IMR-90 (cell line): ENCODE measurements around the gene BPTF. TPM values are rescaled to one million over a fixed set of nuclear protein-coding genes. Genes with fewer than 3 reads are reported as not detected.

Experiments used
- ATAC-seq: fragments of 200-7000 bp; cut with Tn5 transposase; 2 replicates; pipeline ENCODE4 v1.9.1; 2020; ENCODE audit warnings: low read depth, mild to moderate bottlenecking, moderate library complexity
- BruUV-seq: library from RNA; stranded (reverse); fragments of 400-500 nt; replicated peaks from 2 replicates; lab custom pipeline; 2021; lab: Mats Ljungman, UMichigan
- CTCF ChIA-PET: fragments of 300-600 bp; formaldehyde crosslinking; extraction: SDS; loops from one replicate; lab custom pipeline; 2021; ENCODE audit warnings: antibody characterized with exemption; lab: Yijun Ruan, JAX
- POLR2A ChIA-PET: fragments of 300-600 bp; sonication (Branson Sonifier 250); formaldehyde crosslinking; loops from one replicate; lab custom pipeline; 2022; ENCODE audit warnings: antibody characterized with exemption; ENCODE audit not compliant: unreplicated experiment; lab: Charles Lee
- DNase-seq: peaks from one replicate; pipeline ENCODE4 v3.0.0; 2013
- H2AFZ ChIP-seq: replicated peaks from 2 replicates; pipeline ENCODE3; 2013; ENCODE audit warnings: low read length, mild to moderate bottlenecking; ENCODE audit not compliant: poor library complexity
- H2AK5ac ChIP-seq: 2 replicates; pipeline ENCODE4 v1.6.1; 2013; ENCODE audit warnings: low read depth, low read length, inconsistent platforms
- H2AK9ac ChIP-seq: replicated peaks from 2 replicates; pipeline ENCODE3; 2013; ENCODE audit warnings: mild to moderate bottlenecking, low read depth, low read length, moderate library complexity; ENCODE audit not compliant: poor library complexity
- H2BK120ac ChIP-seq: 2 replicates; pipeline ENCODE4 v1.6.1; 2013; ENCODE audit warnings: low read depth, low read length, inconsistent platforms
- H2BK15ac ChIP-seq: 3 replicates; pipeline ENCODE4 v1.6.1; 2013; ENCODE audit warnings: low read depth, low read length, inconsistent platforms
- H2BK20ac ChIP-seq: 2 replicates; pipeline ENCODE4 v1.6.1; 2013; ENCODE audit warnings: low read depth, mild to moderate bottlenecking, inconsistent platforms, low read length, moderate library complexity
- H2BK5ac ChIP-seq: 2 replicates; pipeline ENCODE4 v1.6.1; 2013; ENCODE audit warnings: mild to moderate bottlenecking, low read depth, low read length, inconsistent platforms; ENCODE audit not compliant: poor library complexity, severe bottlenecking
- H3K14ac ChIP-seq: replicated peaks from 2 replicates; pipeline ENCODE4 v1.6.1; 2013; ENCODE audit warnings: low read depth, low read length, inconsistent platforms
- H3K18ac ChIP-seq: 2 replicates; pipeline ENCODE4 v1.6.1; 2013; ENCODE audit warnings: low read depth, low read length, control low read depth
- H3K23ac ChIP-seq: 2 replicates; pipeline ENCODE4 v1.6.1; 2013; ENCODE audit warnings: low read depth, low read length, inconsistent platforms
- H3K27ac ChIP-seq: 2 replicates; pipeline ENCODE4 v1.5.1; 2013; ENCODE audit warnings: mild to moderate bottlenecking, control low read depth, low read length; ENCODE audit not compliant: insufficient read depth
- H3K27me3 ChIP-seq: 2 replicates; pipeline ENCODE4 v1.6.1; 2013; ENCODE audit warnings: low read length; ENCODE audit not compliant: control insufficient read depth, insufficient read depth
- H3K36me3 ChIP-seq: 2 replicates; pipeline ENCODE4 v1.6.1; 2013; ENCODE audit warnings: low read length, mixed read lengths; ENCODE audit not compliant: control insufficient read depth, insufficient read depth
- H3K4ac ChIP-seq: 2 replicates; pipeline ENCODE4 v1.6.1; 2013; ENCODE audit warnings: low read depth, low read length, inconsistent platforms
- H3K4me1 ChIP-seq: 2 replicates; pipeline ENCODE4 v1.6.1; 2013; ENCODE audit warnings: low read length, mixed read lengths; ENCODE audit not compliant: control insufficient read depth, insufficient read depth
- H3K4me2 ChIP-seq: 2 replicates; pipeline ENCODE4 v1.6.1; 2013; ENCODE audit warnings: low read depth, mild to moderate bottlenecking, control low read depth, low read length, moderate library complexity
- H3K4me3 ChIP-seq: 2 replicates; pipeline ENCODE4 v1.5.1; 2013; ENCODE audit warnings: low read depth, mild to moderate bottlenecking, control low read depth, low read length, moderate library complexity; ENCODE audit not compliant: insufficient read depth
- H3K56ac ChIP-seq: 2 replicates; pipeline ENCODE4 v1.6.1; 2013; ENCODE audit warnings: low read length, inconsistent platforms; ENCODE audit not compliant: insufficient read depth; ENCODE audit errors: extremely low read depth
- H3K79me1 ChIP-seq, 2 experiments: 2 replicates each; pipeline ENCODE4 v1.6.1; 2013; ENCODE audit warnings: low read length in 2 of 2, inconsistent platforms in 1 of 2, low read depth in 1 of 2
- H3K9ac ChIP-seq: 2 replicates; pipeline ENCODE4 v1.6.1; 2013; ENCODE audit warnings: low read depth, low read length, control low read depth
- H3K9me1 ChIP-seq: 2 replicates; pipeline ENCODE4 v1.6.1; 2013; ENCODE audit warnings: low read length, inconsistent platforms; ENCODE audit not compliant: insufficient read depth
- H3K9me3 ChIP-seq: 2 replicates; pipeline ENCODE4 v1.6.1; 2013; ENCODE audit warnings: low read length; ENCODE audit not compliant: control insufficient read depth, insufficient read depth
- H4K20me1 ChIP-seq: 2 replicates; pipeline ENCODE4 v1.6.1; 2013; ENCODE audit warnings: low read length, inconsistent platforms; ENCODE audit not compliant: insufficient read depth
- H4K5ac ChIP-seq: 2 replicates; pipeline ENCODE4 v1.6.1; 2013; ENCODE audit warnings: mild to moderate bottlenecking, low read depth, low read length, control low read depth
- H4K8ac ChIP-seq, 2 experiments: 2 replicates each; pipeline ENCODE4 v1.6.1; 2013; ENCODE audit warnings: low read depth in 2 of 2, low read length in 2 of 2, control low read depth in 1 of 2, inconsistent platforms in 1 of 2
- H4K91ac ChIP-seq: 2 replicates; pipeline ENCODE4 v1.6.1; 2013; ENCODE audit warnings: low read depth, low read length, inconsistent platforms; ENCODE audit not compliant: insufficient read depth
- BHLHE40 ChIP-seq: fragments of 150-350 bp; IDR thresholded peaks from 2 replicates; pipeline ENCODE4 v1.6.1; 2016; ENCODE audit warnings: mild to moderate bottlenecking, low read depth, low read length
- CHD1 ChIP-seq: IDR thresholded peaks from 2 replicates; pipeline ENCODE4 v1.6.1; 2012; ENCODE audit warnings: low read depth, low read length, improper control_type of control experiment
- FOS ChIP-seq: fragments of 150-350 bp; IDR thresholded peaks from 2 replicates; pipeline ENCODE4 v1.6.1; 2016; ENCODE audit warnings: low read depth, low read length
- MAFK ChIP-seq: IDR thresholded peaks from 2 replicates; pipeline ENCODE4 v1.6.1; 2012; ENCODE audit warnings: low read depth, low read length, improper control_type of control experiment
- MXI1 ChIP-seq: IDR thresholded peaks from 2 replicates; pipeline ENCODE4 v1.6.1; 2012; ENCODE audit warnings: low read depth, mild to moderate bottlenecking, low read length, moderate library complexity, borderline replicate concordance
- NFE2L2 ChIP-seq: fragments of 150-350 bp; IDR thresholded peaks from 2 replicates; pipeline ENCODE4 v1.6.1; 2016; ENCODE audit warnings: low read depth, mild to moderate bottlenecking, low read length
- RAD21 ChIP-seq: IDR thresholded peaks from 2 replicates; pipeline ENCODE4 v1.6.1; 2012; ENCODE audit warnings: low read length, improper control_type of control experiment
- RFX5 ChIP-seq: IDR thresholded peaks from 2 replicates; pipeline ENCODE4 v1.8.0; 2012; ENCODE audit warnings: low read depth, mild to moderate bottlenecking, low read length, moderate library complexity
- USF2 ChIP-seq: fragments of 150-350 bp; IDR thresholded peaks from 2 replicates; pipeline ENCODE4 v1.6.1; 2017; ENCODE audit warnings: mild to moderate bottlenecking, antibody characterized with exemption, low read length, low read depth
- WGBS, 2 experiments: methylation state at CpG; one replicate each; pipeline versions ENCODE4 v1.1.5 to v1.1.7; 2013; ENCODE audit warnings: missing lambda C conversion rate in 2 of 2; ENCODE audit not compliant: insufficient read length in 1 of 2; ENCODE audit errors: extremely low coverage in 2 of 2; 5-methylcytosine and 5-hydroxymethylcytosine counted together
- dilution Hi-C: fragments of 300-500 bp; cut with HindIII; formaldehyde crosslinking; loops from one replicate; pipeline ENCODE4 v1.14.3; 2018; ENCODE audit warnings: low sequenced_read_pairs; ENCODE audit not compliant: unreplicated experiment
- in situ Hi-C: fragments of 300-500 bp; cut with MboI; formaldehyde crosslinking; loops from 3 replicates; pipeline ENCODE4 v1.14.3; 2019; ENCODE audit warnings: low sequenced_read_pairs, inconsistent platforms, mixed read lengths
- intact Hi-C: fragments of 100-400 bp; cut with micrococcal nuclease; formaldehyde crosslinking; loops from 2 replicates; pipeline ENCODE4 v1.10.0; 2022
- polyA plus RNA-seq, 3 experiments: library from polyadenylated mRNA; depleted of rRNA; stranded (reverse); fragments of >200 nt; gene quantifications; 2 replicates each; pipeline ENCODE4 v1.2.3, GENCODE V29; 2012; ENCODE audit warnings: low replicate concordance in 1 of 3
- total RNA-seq: library from RNA; depleted of rRNA; stranded (reverse); fragments of >200 nt; gene quantifications from 2 replicates; pipeline ENCODE4 v1.2.3, GENCODE V29; 2012

Gene BPTF
- total and polyA plus RNA-seq, 2 of the 4 experiments (the other 2 are of a cell fraction), result 32.3 to 35.7 TPM

DNA sequence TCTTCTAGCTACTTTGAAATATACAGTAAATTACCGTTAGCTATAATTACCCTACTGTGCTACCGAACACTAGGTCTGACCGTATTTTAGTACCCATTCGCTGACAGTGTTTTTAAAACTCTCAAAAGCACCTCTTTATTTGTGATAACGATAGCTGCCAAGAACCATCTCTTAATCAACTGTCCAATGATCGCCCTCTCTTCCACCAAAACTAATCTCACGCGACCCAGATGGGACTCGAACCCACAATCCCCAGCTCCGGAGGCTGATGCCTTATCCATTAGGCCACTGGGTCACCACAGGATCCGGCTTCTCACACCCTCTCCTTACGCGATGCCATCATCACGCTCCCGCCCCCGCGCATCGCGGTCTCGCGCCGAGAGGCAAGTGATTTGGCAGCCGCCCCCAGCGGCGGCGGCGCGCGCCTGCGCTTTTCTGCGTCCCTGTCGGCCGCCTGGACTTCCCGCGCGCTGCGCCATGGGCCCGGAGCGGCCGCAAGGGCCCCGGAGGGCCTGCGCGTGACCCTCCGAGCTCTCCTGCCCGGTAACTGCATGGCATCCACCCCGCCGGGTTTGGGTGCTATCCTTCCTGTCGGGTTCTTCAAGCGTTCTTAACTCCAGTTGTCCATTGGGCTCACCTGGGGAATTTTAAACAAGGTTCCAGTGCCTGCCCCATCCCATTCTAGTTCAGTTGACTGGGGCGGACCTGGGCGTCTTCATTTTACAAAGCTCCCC is 194.5 kb downstream of the BPTF start (continued):
- TF ChIP-seq MAFK (no peak), NFE2L2 (no peak), BHLHE40 (peak; percentile 81)

GRCh38 chr17:68020409-68020756 is 195.1 kb downstream of the BPTF start:
- ATAC-seq, result no peak
- dilution Hi-C loops (no loop called here), intact Hi-C loops (no loop called here), in situ Hi-C loops (no loop called here)
- H3K4me3 ChIP-seq, result peak overlapping the region; percentile 48
- BruUV-seq, result no TSS peak
- CTCF ChIA-PET, result interaction anchor here (1.2 kb wide), 1 partner anchor 10 kb away, joined by 4 read pairs; no protein-coding TSS in a partner anchor
- no peak overlapping the region for H2BK15ac ChIP-seq
- 0 out of 2 replicates have a peak overlapping the region, but pooled peaks have one; percentile 52 for H2BK120ac ChIP-seq
- H2AK9ac ChIP-seq, result peak overlapping the region; percentile 34
- peak overlapping the region; percentile 7; the same call in 1 of the 2 replicates for H4K91ac ChIP-seq
- no peak overlapping the region for H2BK20ac ChIP-seq
- TF ChIP-seq RFX5 (no peak), USF2 (no peak), MAFK (no peak), MXI1 (no peak), FOS (no peak), CHD1 (no peak), RAD21 (no peak)
- no peaks in the 10 kb centered on the region for H3K9me3 ChIP-seq
- peak overlapping the region; percentile 48 for H3K56ac ChIP-seq
- no peak overlapping the region for H2BK5ac ChIP-seq
- H3K14ac ChIP-seq, result peak overlapping the region; percentile 61
- H3K18ac ChIP-seq, result no peak overlapping the region
- no peaks in the 10 kb centered on the region for H3K9me1 ChIP-seq
- POLR2A ChIA-PET, result interaction anchor here (0.6 kb wide), 1 partner anchor 202 kb away, joined by 3 read pairs; no protein-coding TSS in a partner anchor
- peak overlapping the region; percentile 96 for H2AFZ ChIP-seq
- H3K27ac ChIP-seq, result peak overlapping the region; percentile 43; the same call in 1 of the 2 replicates
- DNase-seq, result no peak
- peak overlapping the region; percentile 72 for H3K4me2 ChIP-seq
- no peaks in the 10 kb centered on the region for H3K36me3 ChIP-seq
- no CpG with 5 or more reads among the region's 12 CpGs for WGBS, 2 experiments
- H4K8ac ChIP-seq, result peak overlapping the region; percentile 3 to 89; a peak in 3 of 4 replicates
- H3K4ac ChIP-seq, result peak overlapping the region; percentile 72
- H4K20me1 ChIP-seq, result peaks cover 5% of the 10 kb centered on the region; the same call in 1 of the 2 replicates
- H3K4me1 ChIP-seq, result no peaks in the 10 kb centered on the region
- H3K23ac ChIP-seq, result peak overlapping the region; percentile 84
- no peak overlapping the region for H4K5ac ChIP-seq
- H3K27me3 ChIP-seq, result peaks cover 3% of the 10 kb centered on the region; the same call in 1 of the 2 replicates
- H3K9ac ChIP-seq, result peak overlapping the region; percentile 56
- no peaks in the 10 kb centered on the region; a peak in 1 of 4 replicates for H3K79me1 ChIP-seq
- no peak overlapping the region for H2AK5ac ChIP-seq
